Measurements from ENCODE around the gene DUS3L.

GRCh38 chr19:5789886-5790558 is 941 bp downstream of the DUS3L start:
- no peak for TF ChIP-seq TAF1 (IDR thresholded peaks at IDR 0.05; ENCODE audit: borderline replicate concordance, insufficient read depth, low read length)
- TF ChIP-seq SIN3A (IDR thresholded peaks at IDR 0.05; ENCODE audit: borderline replicate concordance, insufficient read depth, low read length), result no peak
- TF ChIP-seq POLR2AphosphoS5 (IDR thresholded peaks at IDR 0.05; ENCODE audit: low read depth, low read length), result no peak
- TF ChIP-seq REST (IDR thresholded peaks at IDR 0.05; ENCODE audit: insufficient read depth in 1 of 2, low read depth in 2 of 2, low read length in 2 of 2), result no peak
- TF ChIP-seq FOXP2 (optimal IDR thresholded peaks at IDR 0.05; ENCODE audit: borderline replicate concordance, extremely low read depth, extremely low read length, insufficient read depth), result no peak
